ENCODE measurements around the gene MTG2.
"Not testable (repeated sequence)": the region's sequence is repeated elsewhere in the genome, so short reads cannot be mapped to it uniquely, and the experiment has no call there.

MTG2 gene

GRCh38 chr20:62146019-62146755 is 36.6 kb upstream of the MTG2 start:
- DNase-seq (ENCODE audit: low read depth), result no peak

GRCh38 chr20:62147125-62147524 is 35.7 kb upstream of the MTG2 start:
- no peak for DNase-seq (ENCODE audit: low read depth)

- no peak for DNase-seq (ENCODE audit: low read depth)
Measured at GRCh38 chr20:62147528-62147927, 35.3 kb upstream of the MTG2 start.

GRCh38 chr20:62148383-62148782 is 34.4 kb upstream of the MTG2 start:
- DNase-seq (ENCODE audit: low read depth), result not testable (repeated sequence)

- no peak for DNase-seq (ENCODE audit: low read depth)
Measured at GRCh38 chr20:62148908-62149314, 33.9 kb upstream of the MTG2 start.

GRCh38 chr20:62149532-62150309 is 33.1 kb upstream of the MTG2 start:
- no peak for DNase-seq (ENCODE audit: low read depth)

- DNase-seq (ENCODE audit: low read depth), result no peak
Measured at GRCh38 chr20:62150310-62150575, 32.6 kb upstream of the MTG2 start.

- no peak for DNase-seq (ENCODE audit: low read depth)
Measured at GRCh38 chr20:62151225-62151624, 31.6 kb upstream of the MTG2 start.

- DNase-seq (ENCODE audit: low read depth), result no peak
Measured at GRCh38 chr20:62151835-62152364, 30.9 kb upstream of the MTG2 start.

- DNase-seq (ENCODE audit: low read depth), result no peak
Measured at GRCh38 chr20:62155428-62156253, 27.2 kb upstream of the MTG2 start.

- no peak for DNase-seq (ENCODE audit: low read depth)
Measured at GRCh38 chr20:62156254-62156556, 26.6 kb upstream of the MTG2 start.

GRCh38 chr20:62156592-62157386 is 26.0 kb upstream of the MTG2 start:
- DNase-seq (ENCODE audit: low read depth), result peak; percentile 74

GRCh38 chr20:62157387-62158087 is 25.3 kb upstream of the MTG2 start:
- no peak for DNase-seq (ENCODE audit: low read depth)

GRCh38 chr20:62158088-62158400 is 24.8 kb upstream of the MTG2 start:
- no peak for DNase-seq (ENCODE audit: low read depth)

- DNase-seq (ENCODE audit: low read depth), result no peak
Measured at GRCh38 chr20:62158541-62158940, 24.3 kb upstream of the MTG2 start.

- no peak for DNase-seq (ENCODE audit: low read depth)
Measured at GRCh38 chr20:62159052-62159451, 23.8 kb upstream of the MTG2 start.

GRCh38 chr20:62159839-62160238 is 23.0 kb upstream of the MTG2 start:
- DNase-seq (ENCODE audit: low read depth), result no peak

GRCh38 chr20:62160253-62160652 is 22.6 kb upstream of the MTG2 start:
- DNase-seq (ENCODE audit: low read depth), result no peak

- DNase-seq (ENCODE audit: low read depth), result no peak
Measured at GRCh38 chr20:62160876-62161275, 22.0 kb upstream of the MTG2 start.

GRCh38 chr20:62161347-62161746 is 21.5 kb upstream of the MTG2 start:
- DNase-seq (ENCODE audit: low read depth), result no peak

GRCh38 chr20:62162765-62163484 is 19.9 kb upstream of the MTG2 start:
- DNase-seq (ENCODE audit: low read depth), result no peak
